Measurements from ENCODE around the gene NEK3. TPM values are rescaled to one million over a fixed set of nuclear protein-coding genes. Genes with fewer than 3 reads are reported as not detected.

The NEK3 gene
- total and polyA plus RNA-seq, 2 of the 4 experiments (the other 2 are of a cell fraction) = 3.6 to 9.2 TPM

GRCh38 chr13:52112591-52112990 is 46.8 kb downstream of the NEK3 start:
- Histone ChIP-seq H3K18ac (ENCODE audit: low read depth, low read length) (no peak overlapping the region), H4K5ac (ENCODE audit: low read depth, low read length) (no peak overlapping the region), H4K8ac (ENCODE audit: low read depth in 2 of 2, low read length in 2 of 2) (no peak overlapping the region), H2AK5ac (ENCODE audit: low read depth, low read length) (no peak overlapping the region), H2BK20ac (ENCODE audit: low read depth, low read length) (no peak overlapping the region), H3K9ac (ENCODE audit: low read depth, low read length) (no peak overlapping the region), H2BK120ac (ENCODE audit: low read depth, low read length) (no peak overlapping the region), H2AK9ac (replicated peaks; ENCODE audit: low read depth, low read length, poor library complexity) (no peak overlapping the region), H3K4ac (ENCODE audit: low read depth, low read length) (no peak overlapping the region), H3K4me3 (ENCODE audit: insufficient read depth, low read depth, low read length) (no peak overlapping the region), H3K36me3 (ENCODE audit: control insufficient read depth, insufficient read depth, low read length) (no peaks in the 10 kb centered on the region), H3K9me1 (ENCODE audit: insufficient read depth, low read length) (no peaks in the 10 kb centered on the region), H4K20me1 (ENCODE audit: insufficient read depth, low read length) (no peaks in the 10 kb centered on the region), H3K4me1 (ENCODE audit: control insufficient read depth, insufficient read depth, low read length) (no peaks in the 10 kb centered on the region), H3K79me1 (ENCODE audit: low read depth in 1 of 2, low read length in 2 of 2) (no peaks in the 10 kb centered on the region), H3K56ac (ENCODE audit: extremely low read depth, insufficient read depth, low read length) (no peak overlapping the region), H3K4me2 (ENCODE audit: low read depth, low read length) (no peak overlapping the region), H3K14ac (replicated peaks; ENCODE audit: low read depth, low read length) (no peak overlapping the region), H3K27ac (ENCODE audit: insufficient read depth, low read length) (no peak overlapping the region), H2BK5ac (ENCODE audit: low read depth, low read length, poor library complexity, severe bottlenecking) (no peak overlapping the region), H4K91ac (ENCODE audit: insufficient read depth, low read depth, low read length) (no peak overlapping the region), H3K23ac (ENCODE audit: low read depth, low read length) (no peak overlapping the region), H2BK15ac (ENCODE audit: low read depth, low read length) (no peak overlapping the region), H3K9me3 (ENCODE audit: control insufficient read depth, insufficient read depth, low read length) (no peaks in the 10 kb centered on the region), H2AFZ (replicated peaks; ENCODE audit: low read length, poor library complexity) (no peak overlapping the region), H3K27me3 (ENCODE audit: control insufficient read depth, insufficient read depth, low read length) (peaks cover 10% of the 10 kb centered on the region)
- in situ Hi-C loops (cut with MboI; ENCODE audit: low sequenced_read_pairs) (loop anchor here (25.0 kb wide), 1 partner anchor 975 kb away; no protein-coding TSS in a partner anchor), dilution Hi-C loops (cut with HindIII; ENCODE audit: low sequenced_read_pairs, unreplicated experiment) (no loop called here), intact Hi-C loops (cut with micrococcal nuclease) (no loop called here)
- no peak for ATAC-seq (ENCODE audit: low read depth)
- ChIA-PET POLR2A (ENCODE audit: unreplicated experiment) (no interaction called here), CTCF (no interaction called here)
- no peak for DNase-seq
- no TSS peak for BruUV-seq (replicated peaks)
- 0% methylated on average over 1 of the region's 1 CpG; no CpG with 5 or more reads in 1 of the 2 experiments for WGBS, 2 experiments (ENCODE audit: extremely low coverage in 2 of 2, insufficient read length in 1 of 2)
- TF ChIP-seq CEBPB (IDR thresholded peaks at IDR 0.05; ENCODE audit: low read depth, low read length) (no peak), RCOR1 (IDR thresholded peaks at IDR 0.05; ENCODE audit: insufficient replicate concordance, low read length) (no peak), SMC3 (IDR thresholded peaks at IDR 0.05; ENCODE audit: low read depth, low read length) (no peak), CTCF (conservative IDR thresholded peaks at IDR 0.05; ENCODE audit: low read depth, low read length) (no peak), POLR2A (IDR thresholded peaks at IDR 0.05; ENCODE audit: low read depth, low read length) (no peak), CHD1 (IDR thresholded peaks at IDR 0.05; ENCODE audit: low read depth, low read length) (no peak), RAD21 (IDR thresholded peaks at IDR 0.05; ENCODE audit: low read length) (no peak), FOS (IDR thresholded peaks at IDR 0.05; ENCODE audit: low read depth, low read length) (no peak), MAZ (IDR thresholded peaks at IDR 0.05; ENCODE audit: borderline replicate concordance, low read depth, low read length) (no peak)
